Lung (tissue), 12 donors: Measurements from ENCODE around the gene MARK3. TPM values are rescaled to one million over a fixed set of nuclear protein-coding genes. Genes with fewer than 3 reads are reported as not detected.
"Not testable (repeated sequence)": the region's sequence is repeated elsewhere in the genome, so short reads cannot be mapped to it uniquely, and the experiment has no call there.

ENCODE experiments used
- ATAC-seq: fragments of 200-7000 bp; cut with Tn5 transposase; one replicate; pipeline ENCODE4 v1.9.1; 2020; ENCODE audit warnings: moderate number of reproducible peaks; ENCODE audit not compliant: insufficient read depth, low FRiP score
- DNase-seq, 3 donors: peaks; one replicate each; pipeline ENCODE4 v3.0.0-alpha.2; 2013 to 2017
- H3K27ac ChIP-seq, 2 donors: one replicate each; pipeline ENCODE4 v1.5.1; 2013; ENCODE audit warnings: mild to moderate bottlenecking in 2 of 2, moderate library complexity in 2 of 2, control low read depth in 1 of 2, inconsistent platforms in 1 of 2, low read depth in 1 of 2, low read length in 1 of 2
- H3K27me3 ChIP-seq, 3 donors: one replicate each; pipeline ENCODE4 v1.5.1; 2013; ENCODE audit warnings: low read length in 2 of 3; ENCODE audit not compliant: control insufficient read depth in 3 of 3, insufficient read depth in 3 of 3
- H3K36me3 ChIP-seq, 4 donors: one replicate each; pipeline ENCODE4 v1.5.1; 2013; ENCODE audit warnings: low read length in 4 of 4, mild to moderate bottlenecking in 1 of 4, moderate library complexity in 1 of 4; ENCODE audit not compliant: control insufficient read depth in 4 of 4, insufficient read depth in 4 of 4
- H3K4me1 ChIP-seq, 5 donors: one replicate each; pipeline ENCODE4 v1.5.1; 2013; ENCODE audit warnings: low read length in 5 of 5, mild to moderate bottlenecking in 2 of 5, moderate library complexity in 1 of 5; ENCODE audit not compliant: control insufficient read depth in 5 of 5, insufficient read depth in 5 of 5
- H3K4me3 ChIP-seq: one replicate; pipeline ENCODE4 v1.5.1; 2013; ENCODE audit warnings: mild to moderate bottlenecking, control low read depth, moderate library complexity
- H3K9ac ChIP-seq, 2 donors: one replicate each; pipeline ENCODE4 v1.5.1; 2013; ENCODE audit warnings: low read length in 2 of 2, control low read depth in 1 of 2; ENCODE audit not compliant: insufficient read depth in 1 of 2
- H3K9me3 ChIP-seq, 4 donors: one replicate each; pipeline ENCODE4 v1.5.1; 2013; ENCODE audit warnings: low read length in 3 of 4, mild to moderate bottlenecking in 1 of 4, moderate library complexity in 1 of 4; ENCODE audit not compliant: control insufficient read depth in 4 of 4, insufficient read depth in 3 of 4
- CTCF ChIP-seq: IDR thresholded peaks from 2 replicates; pipeline ENCODE4 v1.5.1; 2012; ENCODE audit warnings: mild to moderate bottlenecking; ENCODE audit errors: control extremely low read depth, extremely low read depth
- WGBS, 2 donors: extraction: QIAGEN DNeasy Blood & Tissue Kit; methylation state at CpG; one replicate each; pipeline ENCODE4 v1.1.7; 2013; 5-methylcytosine and 5-hydroxymethylcytosine counted together
- polyA plus RNA-seq, 2 donors: library from polyadenylated mRNA; stranded (reverse); fragments of 200-250 nt; gene quantifications; one replicate each; pipeline ENCODE4 v1.2.1, GENCODE V29; 2013
- total RNA-seq, 2 donors: library from RNA; depleted of rRNA in 1 of 2; stranded (reverse); fragments of >200 nt in 1 of 2; gene quantifications; one replicate each; pipeline ENCODE4 v1.2.1, GENCODE V29; 2014 to 2021
- donor health status: control.
- donor health status: control.
- donor health status: Bipolar disorder and iron deficiency.
- donor health status: healthy.
- donor health status: DM: yes; HTN: yes; CAD: no.

The MARK3 gene
- total and polyA plus RNA-seq, 4 donors: 56.2 to 177 (median 101) TPM

GRCh38 chr14:103522649-103523574 is 137.7 kb downstream of the MARK3 start, which contains the start of gene CKB:
Gene CKB (minus strand): TSS chr14:103522830. CDS start chr14:103522493, 337 bp downstream.
- Histone ChIP-seq H3K4me1 (peaks cover 0 to 51% (median 30%) of the 10 kb centered on the region in 5 donors), H3K9me3 (no peaks in the 10 kb centered on the region), H3K27me3 (no peaks in the 10 kb centered on the region), H3K36me3 (no peaks in the 10 kb centered on the region), H3K4me3 (peak within 1 kb of the TSS; percentile 46), H3K9ac (peak within 1 kb of the TSS in 1 of 2 donors; percentile 46), H3K27ac (peak within 1 kb of the TSS; percentile 71 to 75)
- peak; percentile 64 to 76 (median 66) for DNase-seq
- ATAC-seq: no peak
- WGBS, 2 donors: 5 to 6% methylated on average over 86 to 107 of the region's 107 CpGs
- TF ChIP-seq CTCF: no peak

GRCh38 chr14:103523575-103523954 is 138.3 kb downstream of the MARK3 start:
- H3K27me3 ChIP-seq: no peaks in the 10 kb centered on the region
- TF ChIP-seq CTCF: no peak
- H3K9me3 ChIP-seq: no peaks in the 10 kb centered on the region
- ATAC-seq (no peak), DNase-seq (no peak)
- H3K36me3 ChIP-seq: no peaks in the 10 kb centered on the region
- H3K9ac ChIP-seq: no peak overlapping the region
- 59 to 62% methylated on average over 10 of the region's 10 CpGs for WGBS, 2 donors
- H3K4me1 ChIP-seq: peaks cover 0 to 51% (median 24%) of the 10 kb centered on the region in 5 donors
- H3K4me3 ChIP-seq: no peak overlapping the region
- H3K27ac ChIP-seq: no peak overlapping the region

GRCh38 chr14:103524002-103524935 is 139.1 kb downstream of the MARK3 start:
- no peak overlapping the region for H3K27ac ChIP-seq
- no peaks in the 10 kb centered on the region for H3K27me3 ChIP-seq
- no peak overlapping the region for H3K9ac ChIP-seq
- H3K4me1 ChIP-seq: peaks cover 0 to 46% (median 17%) of the 10 kb centered on the region in 5 donors
- no peak overlapping the region for H3K4me3 ChIP-seq
- ATAC-seq (no peak), DNase-seq (no peak)
- H3K9me3 ChIP-seq: no peaks in the 10 kb centered on the region
- TF ChIP-seq CTCF: no peak
- H3K36me3 ChIP-seq: peaks cover 0 to 2% (median 0%) of the 10 kb centered on the region in 4 donors
- 80 to 83% methylated on average over 12 of the region's 12 CpGs for WGBS, 2 donors

- 68 to 77% methylated on average over 17 of the region's 17 CpGs for WGBS, 2 donors
- DNase-seq: peak; percentile 60 to 77 (median 69)
- not testable (repeated sequence) for H3K9me3 ChIP-seq, H3K36me3 ChIP-seq, H3K9ac ChIP-seq, H3K27me3 ChIP-seq, ATAC-seq, H3K4me3 ChIP-seq
- H3K4me1 ChIP-seq: peaks cover 0 to 51% (median 17%) of the 10 kb centered on the region in 5 donors
- peak overlapping the region in 1 of 2 donors; percentile 34 for H3K27ac ChIP-seq
These were observed 140.4 kb downstream of the MARK3 start for GRCh38 chr14:103525430-103526246.
